Measurements from ENCODE around the gene CPA1.

The CPA1 gene

DNA sequence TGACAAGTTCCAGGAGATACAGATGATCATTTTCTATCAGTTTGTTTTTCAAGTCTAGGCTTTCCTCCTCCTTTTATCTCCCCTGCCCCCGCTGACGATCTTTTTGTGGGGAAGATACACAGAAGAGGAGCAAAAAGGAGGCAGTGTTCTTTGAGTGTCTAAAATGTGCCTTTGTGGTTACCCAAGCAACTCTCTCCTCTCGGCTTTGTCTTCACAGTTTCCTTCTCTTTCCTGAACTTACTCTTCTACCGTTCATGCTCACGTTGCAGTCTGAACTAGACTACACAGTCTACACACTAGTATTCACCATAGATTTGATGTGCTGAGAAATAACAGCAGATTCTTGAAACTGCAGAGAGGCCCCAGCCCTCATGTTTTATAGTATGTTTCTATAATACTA lies 36.9 kb downstream of the CPA1 start:
- DNase-seq (ENCODE audit: insufficient read length, low spot score) (no peak), FAIRE-seq (no peak)
- TF ChIP-seq CTCF (IDR thresholded peaks at IDR 0.05; ENCODE audit: insufficient read depth, missing control alignments), result no peak

- no peak for FAIRE-seq
These were observed 38.0 kb downstream of the CPA1 start for GRCh38 chr7:130418306-130418705.

DNA sequence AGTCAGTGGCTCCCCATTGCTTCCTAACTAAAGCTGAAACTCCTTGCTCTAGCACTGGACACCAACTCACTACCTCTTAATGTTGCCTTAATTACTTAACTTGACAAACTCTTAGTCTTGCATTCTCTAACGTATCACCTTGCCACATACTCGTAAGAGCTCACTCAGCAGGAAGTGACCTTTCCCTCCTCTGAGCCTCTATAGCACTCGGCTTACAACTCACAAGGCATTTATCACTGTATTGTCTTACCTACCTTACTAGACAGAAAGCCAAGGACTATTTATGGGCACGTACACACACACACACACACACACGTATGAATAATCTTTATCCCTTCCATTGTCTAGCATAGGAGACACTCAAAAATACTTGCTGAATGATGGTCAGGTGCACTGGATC lies 39.4 kb downstream of the CPA1 start:
- TF ChIP-seq CTCF (IDR thresholded peaks at IDR 0.05; ENCODE audit: insufficient read depth, missing control alignments), result no peak
- FAIRE-seq (no peak), DNase-seq (ENCODE audit: insufficient read length, low spot score) (no peak)

More at GRCh38 chr7:130418306-130418705, 38.0 kb downstream of the CPA1 start:
- no peak for DNase-seq (ENCODE audit: insufficient read length, low spot score)
- TF ChIP-seq CTCF (IDR thresholded peaks at IDR 0.05; ENCODE audit: insufficient read depth, missing control alignments), result no peak

DNA sequence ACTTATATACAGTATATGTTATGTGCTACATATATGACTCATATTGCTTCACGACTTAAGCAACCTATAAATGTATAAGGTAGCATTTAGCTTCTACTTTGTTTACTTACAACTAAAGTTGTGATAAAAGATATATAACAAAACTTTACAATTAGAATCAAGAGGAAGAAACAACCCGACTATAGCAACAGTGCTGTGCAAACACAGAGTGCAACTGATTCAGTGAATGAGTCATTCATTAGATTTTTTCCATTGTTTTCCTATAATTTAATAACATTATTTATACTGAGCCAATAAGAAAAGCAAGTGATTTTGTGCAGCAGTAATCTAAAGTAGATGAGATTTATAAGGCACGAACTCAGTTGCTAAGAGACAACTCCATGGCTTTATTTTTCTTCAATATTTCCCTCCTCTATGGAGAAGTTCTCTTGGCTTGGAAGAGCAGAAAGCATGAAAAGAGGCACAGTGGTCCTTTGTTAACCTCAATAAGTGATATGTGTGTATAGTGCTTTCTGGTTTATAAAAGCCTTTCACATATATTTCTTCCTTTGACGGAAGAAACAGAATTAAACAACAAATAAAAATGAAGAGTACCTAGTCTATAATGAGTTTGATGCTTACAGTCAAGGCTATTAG lies 40.8 kb downstream of the CPA1 start:
- DNase-seq (ENCODE audit: insufficient read length, low spot score) (no peak), FAIRE-seq (no peak)
- TF ChIP-seq CTCF (IDR thresholded peaks at IDR 0.05; ENCODE audit: insufficient read depth, missing control alignments), result no peak

GRCh38 chr7:130421684-130422083 lies 41.4 kb downstream of the CPA1 start:
- DNase-seq (ENCODE audit: insufficient read length, low spot score) (no peak), FAIRE-seq (no peak)
- TF ChIP-seq CTCF (IDR thresholded peaks at IDR 0.05; ENCODE audit: insufficient read depth, missing control alignments), result no peak

DNA sequence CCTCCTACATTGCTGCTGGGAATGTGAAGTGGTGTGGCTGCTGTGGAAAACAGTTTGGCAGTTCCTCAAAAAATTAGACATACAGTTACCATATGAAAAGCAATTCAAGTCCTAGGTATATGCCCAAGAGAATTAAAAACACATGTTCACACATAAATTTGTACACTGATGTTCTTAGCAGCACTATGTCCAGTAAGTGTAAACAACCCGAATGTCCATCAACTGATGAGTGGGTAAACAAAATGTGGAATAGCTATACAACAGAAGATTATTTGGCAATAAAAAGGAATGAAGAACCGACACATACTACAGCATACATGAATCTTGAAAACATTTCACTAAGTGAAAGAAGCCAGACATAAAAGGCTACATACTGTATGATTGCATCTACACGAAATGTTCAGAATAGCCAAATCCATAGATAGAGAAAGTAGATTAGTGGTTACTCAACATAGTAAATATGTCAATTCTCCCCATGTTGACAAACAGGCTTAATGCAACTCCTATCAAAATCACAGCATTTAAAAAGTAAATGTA lies 43.3 kb downstream of the CPA1 start:
- TF ChIP-seq CTCF (IDR thresholded peaks at IDR 0.05; ENCODE audit: insufficient read depth, missing control alignments), result no peak
- FAIRE-seq (no peak), DNase-seq (ENCODE audit: insufficient read length, low spot score) (no peak)

DNA sequence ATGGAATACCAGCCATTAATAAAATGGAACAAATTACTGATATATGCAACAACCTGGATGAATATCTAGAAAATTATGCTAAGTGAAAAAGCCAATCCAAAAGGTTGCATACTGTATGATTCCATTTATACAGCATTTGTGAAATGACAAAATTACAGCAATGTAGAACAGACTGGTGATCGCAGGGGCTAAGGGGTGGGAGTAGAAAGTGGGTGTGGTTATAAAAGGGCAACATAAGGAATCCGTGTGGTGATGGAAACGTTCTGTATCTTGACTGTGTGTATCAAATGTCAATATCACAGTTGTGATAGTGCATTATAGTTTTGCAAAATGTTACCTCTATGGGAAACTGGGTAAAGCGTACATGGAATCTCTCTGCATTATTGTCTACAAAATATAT lies 45.5 kb downstream of the CPA1 start:
- no peak for FAIRE-seq
- TF ChIP-seq CTCF (IDR thresholded peaks at IDR 0.05; ENCODE audit: insufficient read depth, missing control alignments), result no peak
- no peak for DNase-seq (ENCODE audit: insufficient read length, low spot score)

All from D721Med (cell line).